HepG2 (cell line): ENCODE data around the gene PEPD. TPM values are rescaled to one million over a fixed set of nuclear protein-coding genes. Genes with fewer than 3 reads are reported as not detected.

Experiments used
- E2F2 ChIP-seq: sonication (generic); formaldehyde crosslinking; IDR thresholded peaks from 2 replicates; pipeline ENCODE4 v1.4.0; 2020; ENCODE audit warnings: missing genetic modification reagents, borderline replicate concordance
- HNF4G ChIP-seq, 2 experiments: sonication (generic) in 1 of 2; formaldehyde crosslinking in 1 of 2; IDR thresholded peaks; 2 replicates each; pipeline versions ENCODE4 v1.4.0 to v1.6.1; 2011 to 2020; ENCODE audit warnings: borderline replicate concordance in 2 of 2, low read depth in 2 of 2, mild to moderate bottlenecking in 2 of 2, low read length in 1 of 2, missing genetic modification reagents in 1 of 2, moderate library complexity in 1 of 2
- IKZF5 ChIP-seq: IDR thresholded peaks from 2 replicates; pipeline ENCODE4 v1.6.1; 2018; ENCODE audit warnings: missing genetic modification reagents, mild to moderate bottlenecking, missing compliant biosample characterization
- ISL2 ChIP-seq: sonication (generic); formaldehyde crosslinking; IDR thresholded peaks from 2 replicates; pipeline ENCODE4 v1.5.0; 2020; ENCODE audit warnings: missing genetic modification reagents
- KMT2A ChIP-seq: sonication (generic); formaldehyde crosslinking; IDR thresholded peaks from 2 replicates; pipeline ENCODE4 v1.4.0; 2020; ENCODE audit warnings: missing genetic modification reagents
- MIER2 ChIP-seq: IDR thresholded peaks from 2 replicates; pipeline ENCODE4 v1.6.1; 2016; ENCODE audit warnings: missing biosample characterization, missing genetic modification reagents
- PHB2 ChIP-seq: fragments of 450-650 bp; IDR thresholded peaks from 2 replicates; pipeline ENCODE4 v1.6.1; 2018; ENCODE audit not compliant: partially characterized antibody
- POLR2AphosphoS2 ChIP-seq: IDR thresholded peaks from 2 replicates; pipeline ENCODE4 v1.6.1; 2011; ENCODE audit warnings: low read depth, low read length, improper control_type of control experiment
- RCOR2 ChIP-seq: IDR thresholded peaks from 2 replicates; pipeline ENCODE4 v1.6.1; 2016; ENCODE audit warnings: missing biosample characterization, missing genetic modification reagents
- SIN3B ChIP-seq: fragments of 150-350 bp; IDR thresholded peaks from 2 replicates; pipeline ENCODE4 v1.6.1; 2014; ENCODE audit warnings: low read length
- TBX3 ChIP-seq: fragments of 450-650 bp; IDR thresholded peaks from 2 replicates; pipeline ENCODE4 v1.6.1; 2017; ENCODE audit warnings: antibody characterized with exemption, mild to moderate bottlenecking, inconsistent platforms, borderline replicate concordance
- TEAD2 ChIP-seq: sonication (generic); formaldehyde crosslinking; IDR thresholded peaks from 2 replicates; pipeline ENCODE4 v1.9.0; 2021; ENCODE audit warnings: missing genetic modification reagents
- THAP8 ChIP-seq: sonication (generic); formaldehyde crosslinking; IDR thresholded peaks from 2 replicates; pipeline ENCODE4 v1.5.1; 2020; ENCODE audit warnings: missing genetic modification reagents, mild to moderate bottlenecking, borderline replicate concordance
- TRIM22 ChIP-seq: fragments of 450-650 bp; IDR thresholded peaks from 2 replicates; pipeline ENCODE4 v1.6.1; 2017
- YEATS4 ChIP-seq: sonication (generic); formaldehyde crosslinking; IDR thresholded peaks from 2 replicates; pipeline ENCODE4 v1.4.0; 2020; ENCODE audit warnings: missing genetic modification reagents, borderline replicate concordance
- ZBTB14 ChIP-seq: sonication (generic); formaldehyde crosslinking; IDR thresholded peaks from 2 replicates; pipeline ENCODE4 v1.4.0; 2020; ENCODE audit warnings: missing genetic modification reagents
- ZNF253 ChIP-seq: sonication (generic); formaldehyde crosslinking; IDR thresholded peaks from 2 replicates; pipeline ENCODE4 v1.8.0; 2022; ENCODE audit warnings: mild to moderate bottlenecking, missing genetic modification reagents, borderline replicate concordance
- ZNF280B ChIP-seq: sonication (generic); formaldehyde crosslinking; IDR thresholded peaks from 2 replicates; pipeline ENCODE4 v1.5.0; 2020; ENCODE audit warnings: missing genetic modification reagents, mild to moderate bottlenecking, borderline replicate concordance
- ZNF557 ChIP-seq: sonication (generic); formaldehyde crosslinking; IDR thresholded peaks from 2 replicates; pipeline ENCODE4 v1.4.0; 2020; ENCODE audit warnings: missing genetic modification reagents
- ZNF619 ChIP-seq: sonication (generic); formaldehyde crosslinking; IDR thresholded peaks from 2 replicates; pipeline ENCODE4 v1.4.0; 2020; ENCODE audit warnings: mild to moderate bottlenecking, missing genetic modification reagents
- ZNF790 ChIP-seq: sonication (generic); formaldehyde crosslinking; IDR thresholded peaks from 2 replicates; pipeline ENCODE4 v1.8.0; 2022; ENCODE audit warnings: missing genetic modification reagents, mild to moderate bottlenecking, borderline replicate concordance
- polyA plus RNA-seq, 8 experiments: library from polyadenylated mRNA; depleted of rRNA in 3 of 8; stranded (reverse) in 7 of 8; unstranded in 1 of 8; fragments of >200 nt; fragmentation: Illumina TruSeq in 4 of 8; extraction: Trizol in 4 of 8; gene quantifications; 2 replicates each; pipeline versions ENCODE4 v1.2.1 to v1.2.3, GENCODE V29; 2011 to 2016; ENCODE audit warnings: low read depth in 4 of 8, missing spikeins in 1 of 8, mixed read lengths in 1 of 8; ENCODE audit not compliant: insufficient read depth in 1 of 8
- total RNA-seq, 5 experiments: library from RNA; depleted of rRNA; stranded (reverse); fragments of >200 nt; fragmentation: Illumina TruSeq; extraction: Trizol; gene quantifications; 2 replicates each; pipeline ENCODE4 v1.2.3, GENCODE V29; 2016; ENCODE audit warnings: low read depth in 1 of 5

The PEPD gene
- total and polyA plus RNA-seq, 2 of the 13 experiments (the other 11 are each of a cell fraction or from before 2014, with no cell fraction given): 60.7 to 75.1 TPM

- TF ChIP-seq ZBTB14 (CRISPR knock-in tag) (no peak), TBX3 (no peak), E2F2 (CRISPR knock-in tag) (no peak), THAP8 (CRISPR knock-in tag) (no peak), PHB2 (no peak), ZNF619 (CRISPR knock-in tag) (no peak), POLR2AphosphoS2 (no peak), ZNF253 (CRISPR knock-in tag) (0 out of 2 replicates have a peak, but pooled peaks have one; percentile 51), IKZF5 (CRISPR knock-in tag) (peak; percentile 97), YEATS4 (peak; percentile 79), TRIM22 (no peak), MIER2 (CRISPR knock-in tag) (peak; percentile 57; the same call in 1 of the 2 replicates), RCOR2 (CRISPR knock-in tag) (peak; percentile 75; the same call in 1 of the 2 replicates), SIN3B (no peak), ZNF790 (CRISPR knock-in tag) (no peak), TEAD2 (CRISPR knock-in tag) (no peak), KMT2A (peak; percentile 59; the same call in 1 of the 2 replicates), ZNF280B (no peak), HNF4G (IDR thresholded peaks at IDR 0.05; ENCODE audit: borderline replicate concordance, low read depth, low read length) (peak; percentile 88), HNF4G (CRISPR knock-in tag; IDR thresholded peaks at IDR 0.05; ENCODE audit: borderline replicate concordance, low read depth) (peak; percentile 89; the same call in 1 of the 2 replicates), ZNF557 (CRISPR knock-in tag) (no peak; the same call in 1 of the 2 replicates), ISL2 (CRISPR knock-in tag) (peak; percentile 77)
These were observed 124.7 kb downstream of the PEPD start (continued) for GRCh38 chr19:33396701-33397535.
